ENCODE data around the gene OPA1. TPM values are rescaled to one million over a fixed set of nuclear protein-coding genes. Genes with fewer than 3 reads are reported as not detected.

OPA1 gene
- total RNA-seq, 1 experiment from 2014 or later = 75.4 TPM

- Mint-ChIP-seq H3K27me3 (ENCODE audit: low read depth) (no peaks in the 10 kb centered on the region), H3K9me3 (no peaks in the 10 kb centered on the region), H3K27ac (no peak overlapping the region), H3K36me3 (ENCODE audit: insufficient read depth in 1 of 3, low read depth in 3 of 3) (peaks cover under 1 to 29% (median 20%) of the 10 kb centered on the region in 3 experiments; a peak in 5 of 7 replicates), H3K4me1 (peaks cover 6 to 20% of the 10 kb centered on the region in 2 experiments), H3K4me3 (no peak overlapping the region)
- Histone ChIP-seq H3K23ac (ENCODE audit: insufficient read length, low read depth, low read length) (no peak overlapping the region), H3K14ac (ENCODE audit: insufficient read depth, low read length) (no peak overlapping the region), H3T11ph (ENCODE audit: low read length) (no peak overlapping the region), H4K8ac (replicated peaks; ENCODE audit: insufficient read length, low read depth, low read length) (no peak overlapping the region), H3K79me1 (ENCODE audit: insufficient read depth, low read depth, low read length, poor library complexity, severe bottlenecking) (no peaks in the 10 kb centered on the region), H2BK5ac (ENCODE audit: insufficient read length, low read length) (no peak overlapping the region), H4K91ac (ENCODE audit: insufficient read length, low read depth, low read length) (no peak overlapping the region), H4K5ac (ENCODE audit: insufficient read length, low read depth, low read length) (no peak overlapping the region), H3K18ac (ENCODE audit: insufficient read length, low read depth, low read length) (no peak overlapping the region), H2BK120ac (ENCODE audit: low read depth, low read length, poor library complexity, severe bottlenecking) (no peak overlapping the region), H3K4me2 (ENCODE audit: insufficient read depth, insufficient read length, low read length) (no peak overlapping the region), H3K9ac (ENCODE audit: extremely low read depth, insufficient read length, low read length) (no peak overlapping the region), H3K4ac (ENCODE audit: low read depth, low read length) (no peak overlapping the region), H2AFZ (ENCODE audit: low read length) (no peak overlapping the region), H3K4me1 (ENCODE audit: insufficient read depth, low read length) (no peaks in the 10 kb centered on the region), H2BK15ac (ENCODE audit: low read depth, low read length) (no peak overlapping the region), H3K23me2 (ENCODE audit: insufficient read length, low read depth, low read length, poor library complexity, severe bottlenecking) (no peaks in the 10 kb centered on the region), H4K20me1 (ENCODE audit: control insufficient read depth, insufficient read depth, insufficient read length) (no peaks in the 10 kb centered on the region), H2BK12ac (ENCODE audit: insufficient read length, low read depth, low read length) (no peak overlapping the region), H2BK20ac (ENCODE audit: low read depth, low read length, poor library complexity, severe bottlenecking) (no peak overlapping the region), H3K27ac (ENCODE audit: insufficient read length, low read depth, low read length) (no peak overlapping the region), H3K9me3 (ENCODE audit: control insufficient read depth, low read depth, low read length) (no peaks in the 10 kb centered on the region), H3K27me3 (ENCODE audit: insufficient read depth, low read length) (no peaks in the 10 kb centered on the region), H2AK5ac (ENCODE audit: insufficient read length, low read length) (no peak overlapping the region), H3K79me2 (ENCODE audit: insufficient read depth, low read length) (no peaks in the 10 kb centered on the region), H3K56ac (ENCODE audit: insufficient read length, low read depth, low read length) (no peak overlapping the region)
- DNase-seq = no peak
- no CpG with 5 or more reads among the region's 5 CpGs for WGBS (ENCODE audit: extremely low coverage, insufficient read length, low lambda C conversion rate)
- no peak for TF ChIP-seq CTCF (conservative IDR thresholded peaks at IDR 0.05)
These were observed 84.7 kb downstream of the OPA1 start for GRCh38 chr3:193677734-193678133.
